Spleen (tissue), 7 donors: ENCODE measurements around the gene PKIG.

Experiments
- POLR2AphosphoS5 ChIP-seq, 3 donors: sonication (generic); formaldehyde crosslinking; IDR thresholded peaks; one replicate each; pipeline ENCODE4 v1.5.1; 2017; ENCODE audit warnings: antibody characterized with exemption in 3 of 3
- TF ChIP-seq, protein P1 (sequence below), 11 experiments: fragments of 200-600 bp in 7 of 11; fragments of 450-650 bp in 4 of 11; sonication (generic) in 4 of 11; IDR thresholded peaks in 8 of 11; conservative IDR thresholded peaks in 3 of 11; 1 replicate in 7 of 11; 2 replicates in 4 of 11; pipeline versions ENCODE4 v1.4.0 to v1.8.0; 2016 to 2021; ENCODE audit warnings: antibody characterized with exemption in 11 of 11, inconsistent platforms in 4 of 11, mild to moderate bottlenecking in 1 of 11
- donor health status: DM: no; HTN: no; CAD: no; lungs with moderate emphysema.
- donor health status: DM: no; HTN: no; CAD: no.
- donor health status: DM: no; HTN: no; CAD: no.

- TF ChIP-seq, protein P1, sequence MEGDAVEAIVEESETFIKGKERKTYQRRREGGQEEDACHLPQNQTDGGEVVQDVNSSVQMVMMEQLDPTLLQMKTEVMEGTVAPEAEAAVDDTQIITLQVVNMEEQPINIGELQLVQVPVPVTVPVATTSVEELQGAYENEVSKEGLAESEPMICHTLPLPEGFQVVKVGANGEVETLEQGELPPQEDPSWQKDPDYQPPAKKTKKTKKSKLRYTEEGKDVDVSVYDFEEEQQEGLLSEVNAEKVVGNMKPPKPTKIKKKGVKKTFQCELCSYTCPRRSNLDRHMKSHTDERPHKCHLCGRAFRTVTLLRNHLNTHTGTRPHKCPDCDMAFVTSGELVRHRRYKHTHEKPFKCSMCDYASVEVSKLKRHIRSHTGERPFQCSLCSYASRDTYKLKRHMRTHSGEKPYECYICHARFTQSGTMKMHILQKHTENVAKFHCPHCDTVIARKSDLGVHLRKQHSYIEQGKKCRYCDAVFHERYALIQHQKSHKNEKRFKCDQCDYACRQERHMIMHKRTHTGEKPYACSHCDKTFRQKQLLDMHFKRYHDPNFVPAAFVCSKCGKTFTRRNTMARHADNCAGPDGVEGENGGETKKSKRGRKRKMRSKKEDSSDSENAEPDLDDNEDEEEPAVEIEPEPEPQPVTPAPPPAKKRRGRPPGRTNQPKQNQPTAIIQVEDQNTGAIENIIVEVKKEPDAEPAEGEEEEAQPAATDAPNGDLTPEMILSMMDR (IDR thresholded peaks at IDR 0.05 in 8 of 11, conservative IDR thresholded peaks at IDR 0.05 in 3 of 11): no peak
- no peak for TF ChIP-seq POLR2AphosphoS5 (IDR thresholded peaks at IDR 0.05)
Measured at GRCh38 chr20:44635877-44636276, 53.5 kb downstream of the PKIG start.
